ENCODE results near the gene HAGHL.

DNA sequence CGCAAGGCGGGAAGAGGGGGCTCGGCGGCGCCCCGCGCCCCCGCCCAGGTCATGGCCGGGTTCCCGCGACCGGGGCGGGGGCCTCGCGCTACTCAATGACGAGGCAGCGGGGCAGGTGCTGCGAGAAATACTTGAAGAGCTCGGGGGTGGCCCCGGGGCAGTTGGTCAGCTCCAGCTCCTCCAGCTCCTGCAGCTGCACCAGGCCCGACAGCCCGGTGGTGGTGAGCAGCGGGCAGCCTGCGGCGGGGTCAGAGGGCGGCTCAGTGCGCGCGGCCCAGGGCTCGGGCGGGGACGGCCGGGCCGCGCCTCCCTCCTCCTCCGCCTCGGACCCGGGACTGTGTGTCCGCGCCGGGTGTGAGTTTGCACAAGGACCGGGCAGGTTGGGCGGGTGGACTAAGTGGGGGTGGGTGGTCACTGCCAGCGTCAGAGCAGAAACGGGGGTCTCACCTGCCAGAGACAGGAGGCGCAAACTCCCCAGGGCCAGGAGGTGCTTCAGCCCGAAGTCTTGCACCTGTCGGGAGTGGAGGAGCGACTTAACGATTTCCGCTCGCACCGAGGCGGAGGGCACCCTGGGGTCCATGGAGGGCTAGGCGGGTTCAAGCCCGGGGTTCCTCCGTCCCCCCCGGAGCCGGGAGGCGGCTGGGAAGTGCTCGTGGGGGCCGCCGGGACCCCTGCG is 32.6 kb upstream of the HAGHL start:
- TF ChIP-seq, protein P1, sequence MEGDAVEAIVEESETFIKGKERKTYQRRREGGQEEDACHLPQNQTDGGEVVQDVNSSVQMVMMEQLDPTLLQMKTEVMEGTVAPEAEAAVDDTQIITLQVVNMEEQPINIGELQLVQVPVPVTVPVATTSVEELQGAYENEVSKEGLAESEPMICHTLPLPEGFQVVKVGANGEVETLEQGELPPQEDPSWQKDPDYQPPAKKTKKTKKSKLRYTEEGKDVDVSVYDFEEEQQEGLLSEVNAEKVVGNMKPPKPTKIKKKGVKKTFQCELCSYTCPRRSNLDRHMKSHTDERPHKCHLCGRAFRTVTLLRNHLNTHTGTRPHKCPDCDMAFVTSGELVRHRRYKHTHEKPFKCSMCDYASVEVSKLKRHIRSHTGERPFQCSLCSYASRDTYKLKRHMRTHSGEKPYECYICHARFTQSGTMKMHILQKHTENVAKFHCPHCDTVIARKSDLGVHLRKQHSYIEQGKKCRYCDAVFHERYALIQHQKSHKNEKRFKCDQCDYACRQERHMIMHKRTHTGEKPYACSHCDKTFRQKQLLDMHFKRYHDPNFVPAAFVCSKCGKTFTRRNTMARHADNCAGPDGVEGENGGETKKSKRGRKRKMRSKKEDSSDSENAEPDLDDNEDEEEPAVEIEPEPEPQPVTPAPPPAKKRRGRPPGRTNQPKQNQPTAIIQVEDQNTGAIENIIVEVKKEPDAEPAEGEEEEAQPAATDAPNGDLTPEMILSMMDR (IDR thresholded peaks at IDR 0.05; ENCODE audit: control extremely low read depth in 1 of 3, insufficient read depth in 1 of 3, low read depth in 1 of 3, low read length in 3 of 3): no peak
- TF ChIP-seq EZH2 (IDR thresholded peaks at IDR 0.05; ENCODE audit: low read depth, low read length, severe bottlenecking) (peak; percentile 33), EP300 (IDR thresholded peaks at IDR 0.05; ENCODE audit: borderline replicate concordance in 1 of 2, low read depth in 2 of 2, low read length in 2 of 2) (no peak), CBX5 (IDR thresholded peaks at IDR 0.05; ENCODE audit: low read depth, low read length) (no peak), TBP (IDR thresholded peaks at IDR 0.05; ENCODE audit: low read depth, low read length) (no peak), TAF1 (IDR thresholded peaks at IDR 0.05; ENCODE audit: low read depth, low read length) (no peak), POLR2AphosphoS5 (IDR thresholded peaks at IDR 0.05; ENCODE audit: low read depth, low read length) (no peak), CEBPB (IDR thresholded peaks at IDR 0.05; ENCODE audit: low read depth, low read length) (no peak), MAFK (IDR thresholded peaks at IDR 0.05; ENCODE audit: low read depth, low read length) (no peak), YY1 (IDR thresholded peaks at IDR 0.05; ENCODE audit: low read depth, low read length) (no peak)
- TF ChIP-seq, protein P2, sequence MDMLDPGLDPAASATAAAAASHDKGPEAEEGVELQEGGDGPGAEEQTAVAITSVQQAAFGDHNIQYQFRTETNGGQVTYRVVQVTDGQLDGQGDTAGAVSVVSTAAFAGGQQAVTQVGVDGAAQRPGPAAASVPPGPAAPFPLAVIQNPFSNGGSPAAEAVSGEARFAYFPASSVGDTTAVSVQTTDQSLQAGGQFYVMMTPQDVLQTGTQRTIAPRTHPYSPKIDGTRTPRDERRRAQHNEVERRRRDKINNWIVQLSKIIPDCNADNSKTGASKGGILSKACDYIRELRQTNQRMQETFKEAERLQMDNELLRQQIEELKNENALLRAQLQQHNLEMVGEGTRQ (IDR thresholded peaks at IDR 0.05; ENCODE audit: low read length): no peak
- TF ChIP-seq, protein P3, sequence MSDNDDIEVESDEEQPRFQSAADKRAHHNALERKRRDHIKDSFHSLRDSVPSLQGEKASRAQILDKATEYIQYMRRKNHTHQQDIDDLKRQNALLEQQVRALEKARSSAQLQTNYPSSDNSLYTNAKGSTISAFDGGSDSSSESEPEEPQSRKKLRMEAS (IDR thresholded peaks at IDR 0.05): no peak
- TF ChIP-seq, protein P4, sequence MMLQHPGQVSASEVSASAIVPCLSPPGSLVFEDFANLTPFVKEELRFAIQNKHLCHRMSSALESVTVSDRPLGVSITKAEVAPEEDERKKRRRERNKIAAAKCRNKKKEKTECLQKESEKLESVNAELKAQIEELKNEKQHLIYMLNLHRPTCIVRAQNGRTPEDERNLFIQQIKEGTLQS (IDR thresholded peaks at IDR 0.05; ENCODE audit: insufficient read depth, low read depth, low read length): no peak

Data from H1 (cell line).